ENCODE results near the gene KCNE2. TPM values are rescaled to one million over a fixed set of nuclear protein-coding genes. Genes with fewer than 3 reads are reported as not detected.

Gene KCNE2
- polyA plus RNA-seq, 1 donor (not counting 4 experiments of a cell fraction or from before 2014, with no cell fraction given): not detected

DNA sequence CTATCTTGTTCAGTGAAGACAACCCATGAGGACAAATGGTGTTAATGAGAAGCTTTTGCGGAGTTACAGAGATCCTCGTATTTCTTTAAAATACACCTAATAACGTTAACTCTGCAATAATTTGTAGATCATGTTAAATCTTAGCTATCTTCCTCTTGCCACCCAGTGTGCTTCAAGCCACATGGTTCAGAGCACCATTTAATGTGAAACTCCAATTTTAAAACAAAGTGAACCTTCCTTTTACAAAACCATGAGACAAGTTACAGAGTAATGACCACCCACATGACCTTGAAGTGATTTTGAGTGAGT is 1.7 kb upstream of the KCNE2 start:
- peak overlapping the region; percentile 62 for H2AFZ ChIP-seq (ENCODE audit: control insufficient read depth, low read length)
- peaks cover 9% of the 10 kb centered on the region for H3K27me3 ChIP-seq (ENCODE audit: control insufficient read depth, extremely low read depth, insufficient read depth, low read length)
- H3K9me3 ChIP-seq (ENCODE audit: control insufficient read depth, low read depth, low read length): no peaks in the 10 kb centered on the region
- peak overlapping the region; percentile 74 for H3K4me2 ChIP-seq (ENCODE audit: control insufficient read depth, extremely low read depth, insufficient read depth, low read depth, low read length)
- no peak overlapping the region for H3K27ac ChIP-seq (ENCODE audit: control insufficient read depth, insufficient read depth, low read length)
- no peak overlapping the region for H3K4me3 ChIP-seq (ENCODE audit: control insufficient read depth in 2 of 3, extremely low read depth in 1 of 3, insufficient read depth in 2 of 3, low read depth in 1 of 3, low read length in 3 of 3)
- H3K79me2 ChIP-seq (ENCODE audit: control insufficient read depth, insufficient read depth, low read length): no peaks in the 10 kb centered on the region
- H3K36me3 ChIP-seq (ENCODE audit: control insufficient read depth in 2 of 2, extremely low read depth in 1 of 2, insufficient read depth in 2 of 2, low read length in 2 of 2): no peaks in the 10 kb centered on the region
- peaks cover 8% of the 10 kb centered on the region for H3K4me1 ChIP-seq (ENCODE audit: control insufficient read depth, extremely low read depth, insufficient read depth, low read length)
- TF ChIP-seq EZH2 (IDR thresholded peaks at IDR 0.05; ENCODE audit: low read length): no peak
- TF ChIP-seq, protein P1, sequence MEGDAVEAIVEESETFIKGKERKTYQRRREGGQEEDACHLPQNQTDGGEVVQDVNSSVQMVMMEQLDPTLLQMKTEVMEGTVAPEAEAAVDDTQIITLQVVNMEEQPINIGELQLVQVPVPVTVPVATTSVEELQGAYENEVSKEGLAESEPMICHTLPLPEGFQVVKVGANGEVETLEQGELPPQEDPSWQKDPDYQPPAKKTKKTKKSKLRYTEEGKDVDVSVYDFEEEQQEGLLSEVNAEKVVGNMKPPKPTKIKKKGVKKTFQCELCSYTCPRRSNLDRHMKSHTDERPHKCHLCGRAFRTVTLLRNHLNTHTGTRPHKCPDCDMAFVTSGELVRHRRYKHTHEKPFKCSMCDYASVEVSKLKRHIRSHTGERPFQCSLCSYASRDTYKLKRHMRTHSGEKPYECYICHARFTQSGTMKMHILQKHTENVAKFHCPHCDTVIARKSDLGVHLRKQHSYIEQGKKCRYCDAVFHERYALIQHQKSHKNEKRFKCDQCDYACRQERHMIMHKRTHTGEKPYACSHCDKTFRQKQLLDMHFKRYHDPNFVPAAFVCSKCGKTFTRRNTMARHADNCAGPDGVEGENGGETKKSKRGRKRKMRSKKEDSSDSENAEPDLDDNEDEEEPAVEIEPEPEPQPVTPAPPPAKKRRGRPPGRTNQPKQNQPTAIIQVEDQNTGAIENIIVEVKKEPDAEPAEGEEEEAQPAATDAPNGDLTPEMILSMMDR (optimal IDR thresholded peaks at IDR 0.05 in 1 of 3, IDR thresholded peaks at IDR 0.05 in 1 of 3, conservative IDR thresholded peaks at IDR 0.05 in 1 of 3; ENCODE audit: extremely low read depth in 1 of 3, insufficient read depth in 2 of 3, low read length in 3 of 3): no peak
- FAIRE-seq (no peak), DNase-seq (ENCODE audit: low read depth, low spot score) (no peak)
- dilution Hi-C loops (cut with MboI; ENCODE audit: extremely low pct_ligation_motif_present, low sequenced_read_pairs): no loop called here
- H3K9me1 ChIP-seq (ENCODE audit: control insufficient read depth, extremely low read depth, insufficient read depth, low read length): no peaks in the 10 kb centered on the region
- no peaks in the 10 kb centered on the region for H4K20me1 ChIP-seq (ENCODE audit: control insufficient read depth, extremely low read depth, insufficient read depth, low read length)
- H3K9ac ChIP-seq (ENCODE audit: control insufficient read depth, extremely low read depth, insufficient read depth, low read length): no peak overlapping the region

DNA sequence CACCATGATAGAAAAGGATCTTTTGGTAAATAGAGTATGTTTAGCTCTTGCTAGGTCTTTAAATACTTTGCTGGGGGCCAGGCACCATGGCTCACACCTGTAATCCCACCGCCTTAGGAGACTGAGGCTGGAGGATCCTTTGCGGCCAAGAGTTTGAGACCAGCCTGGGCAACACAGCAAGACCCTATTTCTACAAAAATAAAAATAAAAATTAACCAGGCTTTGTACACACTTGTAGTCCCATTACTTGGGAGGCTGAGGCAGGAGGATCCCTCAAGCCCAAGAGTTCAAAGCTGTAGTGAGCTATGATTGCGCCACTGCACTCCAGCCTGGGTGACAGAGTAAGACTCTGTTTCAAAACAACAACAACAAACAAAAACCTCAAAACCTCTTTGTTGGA is 1.1 kb upstream of the KCNE2 start:
- Histone ChIP-seq H3K9me1 (ENCODE audit: control insufficient read depth, extremely low read depth, insufficient read depth, low read length) (no peaks in the 10 kb centered on the region), H3K4me3 (ENCODE audit: control insufficient read depth in 2 of 3, extremely low read depth in 1 of 3, insufficient read depth in 2 of 3, low read depth in 1 of 3, low read length in 3 of 3) (no peak overlapping the region), H3K9me3 (ENCODE audit: control insufficient read depth, low read depth, low read length) (no peaks in the 10 kb centered on the region), H3K27ac (ENCODE audit: control insufficient read depth, insufficient read depth, low read length) (no peak overlapping the region), H3K4me2 (ENCODE audit: control insufficient read depth, extremely low read depth, insufficient read depth, low read depth, low read length) (no peak overlapping the region), H2AFZ (ENCODE audit: control insufficient read depth, low read length) (no peak overlapping the region), H4K20me1 (ENCODE audit: control insufficient read depth, extremely low read depth, insufficient read depth, low read length) (no peaks in the 10 kb centered on the region), H3K36me3 (ENCODE audit: control insufficient read depth in 2 of 2, extremely low read depth in 1 of 2, insufficient read depth in 2 of 2, low read length in 2 of 2) (no peaks in the 10 kb centered on the region), H3K4me1 (ENCODE audit: control insufficient read depth, extremely low read depth, insufficient read depth, low read length) (peaks cover 10% of the 10 kb centered on the region), H3K79me2 (ENCODE audit: control insufficient read depth, insufficient read depth, low read length) (no peaks in the 10 kb centered on the region), H3K9ac (ENCODE audit: control insufficient read depth, extremely low read depth, insufficient read depth, low read length) (no peak overlapping the region), H3K27me3 (ENCODE audit: control insufficient read depth, extremely low read depth, insufficient read depth, low read length) (peaks cover 9% of the 10 kb centered on the region)
- dilution Hi-C loops (cut with MboI; ENCODE audit: extremely low pct_ligation_motif_present, low sequenced_read_pairs): no loop called here
- TF ChIP-seq, protein P1 (optimal IDR thresholded peaks at IDR 0.05 in 1 of 3, IDR thresholded peaks at IDR 0.05 in 1 of 3, conservative IDR thresholded peaks at IDR 0.05 in 1 of 3; ENCODE audit: extremely low read depth in 1 of 3, insufficient read depth in 2 of 3, low read length in 3 of 3): no peak
- no peak for TF ChIP-seq EZH2 (IDR thresholded peaks at IDR 0.05; ENCODE audit: low read length)
- no peak for DNase-seq (ENCODE audit: low read depth, low spot score)
- no peak for FAIRE-seq

All from keratinocyte (primary cell).